Sigmoid colon (tissue), 4 donors: ENCODE results near the gene EAPP.

Experiments
- CTCF ChIP-seq, 4 experiments: fragments of 450-650 bp in 3 of 4; fragments of 200-600 bp in 1 of 4; IDR thresholded peaks; one replicate each; pipeline ENCODE4 v1.5.1; 2016 to 2019; ENCODE audit warnings: antibody characterized with exemption in 4 of 4, mild to moderate bottlenecking in 3 of 4, moderate library complexity in 2 of 4
- EP300 ChIP-seq, 4 donors: sonication (generic); formaldehyde crosslinking; IDR thresholded peaks; one replicate each; pipeline ENCODE4 v1.6.1; 2017; ENCODE audit warnings: antibody characterized with exemption in 4 of 4
- POLR2A ChIP-seq, 2 donors: fragments of 450-650 bp; IDR thresholded peaks; one replicate each; pipeline ENCODE4 v1.6.1; 2016; ENCODE audit warnings: antibody characterized with exemption in 2 of 2, mild to moderate bottlenecking in 2 of 2, moderate library complexity in 2 of 2
- POLR2AphosphoS5 ChIP-seq, 4 donors: sonication (generic); formaldehyde crosslinking; IDR thresholded peaks; one replicate each; pipeline ENCODE4 v1.6.1; 2017; ENCODE audit warnings: antibody characterized with exemption in 4 of 4

GRCh38 chr14:34582117-34582680 lies 42.7 kb upstream of the EAPP start:
- no peak for TF ChIP-seq CTCF (IDR thresholded peaks at IDR 0.05)
- no peak for TF ChIP-seq POLR2AphosphoS5 (IDR thresholded peaks at IDR 0.05)
- no peak for TF ChIP-seq EP300 (IDR thresholded peaks at IDR 0.05)
- no peak for TF ChIP-seq POLR2A (IDR thresholded peaks at IDR 0.05)
